GM13977 (cell line): ENCODE results near the gene TRIM2.

Source experiments
- DNase-seq: peaks from one replicate; pipeline ENCODE4 v3.0.0; 2012; ENCODE audit warnings: low spot score
- CTCF ChIP-seq: IDR thresholded peaks from 2 replicates; pipeline ENCODE4 v1.5.1; 2012; ENCODE audit warnings: mild to moderate bottlenecking, control low read depth; ENCODE audit not compliant: insufficient read depth; ENCODE audit errors: extremely low read depth, missing control alignments
- in situ Hi-C: fragments of 300-500 bp; cut with MboI; formaldehyde crosslinking; loops from one replicate; pipeline ENCODE4 v1.12.0; 2022; ENCODE audit warnings: low sequenced_read_pairs, low pct_unique_long_range_greater_than_20kb, mixed read lengths, inconsistent platforms; ENCODE audit not compliant: unreplicated experiment

TRIM2 gene

GRCh38 chr4:153243468-153243867 lies 39.2 kb downstream of the TRIM2 start:
- in situ Hi-C loops = no loop called here
- TF ChIP-seq CTCF = no peak

GRCh38 chr4:153244969-153245368 lies 40.7 kb downstream of the TRIM2 start:
- no peak for DNase-seq
- in situ Hi-C loops = no loop called here

More at GRCh38 chr4:153243468-153243867, 39.2 kb downstream of the TRIM2 start:
- DNase-seq = no peak

GRCh38 chr4:153245775-153246174 lies 41.5 kb downstream of the TRIM2 start:
- no peak for DNase-seq
- TF ChIP-seq CTCF = no peak
- in situ Hi-C loops = no loop called here

More at GRCh38 chr4:153244969-153245368, 40.7 kb downstream of the TRIM2 start:
- no peak for TF ChIP-seq CTCF

- in situ Hi-C loops = no loop called here
- no peak for TF ChIP-seq CTCF
- no peak for DNase-seq
Observed at GRCh38 chr4:153246446-153247115, 42.3 kb downstream of the TRIM2 start.

- in situ Hi-C loops = no loop called here
- no peak for TF ChIP-seq CTCF
Observed at GRCh38 chr4:153247116-153247490, 42.9 kb downstream of the TRIM2 start.

DNA sequence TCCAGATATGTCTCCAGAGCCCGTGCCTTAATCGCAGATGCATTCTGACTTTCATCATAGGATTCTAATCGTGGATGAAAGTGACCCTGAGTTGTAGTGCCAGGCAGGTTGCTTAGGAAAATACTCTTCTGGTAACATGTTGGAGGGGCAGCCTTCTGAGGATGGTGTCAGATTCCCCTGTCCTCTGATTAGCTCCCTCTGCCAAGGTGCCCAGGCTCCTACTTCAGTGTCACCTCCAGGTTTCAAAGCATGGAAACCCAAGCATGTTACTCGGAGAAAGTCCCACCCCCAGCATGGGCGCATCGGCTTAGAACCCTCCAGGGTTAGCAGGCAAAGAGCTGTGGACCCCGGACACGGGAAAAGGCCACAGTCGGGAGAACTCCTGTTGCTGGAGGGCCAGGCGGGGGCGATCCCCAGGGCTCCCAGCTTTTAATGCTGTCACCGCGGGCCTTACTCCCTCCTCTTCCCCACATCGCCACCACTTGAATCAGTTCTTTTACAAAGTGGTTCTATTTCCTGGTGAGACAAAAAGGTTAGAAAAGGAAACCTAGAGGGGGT lies 44.5 kb downstream of the TRIM2 start:
- in situ Hi-C loops = no loop called here
- DNase-seq = no peak
- TF ChIP-seq CTCF = no peak

More at GRCh38 chr4:153247116-153247490, 42.9 kb downstream of the TRIM2 start:
- DNase-seq = no peak
